AG10803 (cell line): Measurements from ENCODE around the gene CPE.

ENCODE experiments used
- DNase-seq: peaks from one replicate; pipeline ENCODE4 v3.0.0; 2010; ENCODE audit warnings: low read depth
- H3K4me3 ChIP-seq: 2 replicates; pipeline ENCODE4 v1.5.1; 2011; ENCODE audit warnings: mild to moderate bottlenecking, low read length, control low read depth
- TF ChIP-seq, protein P1 (sequence below): conservative IDR thresholded peaks from 2 replicates; pipeline ENCODE4 v1.5.1; 2011; ENCODE audit warnings: mild to moderate bottlenecking, low read length, control low read depth, inconsistent platforms

Gene CPE

DNA sequence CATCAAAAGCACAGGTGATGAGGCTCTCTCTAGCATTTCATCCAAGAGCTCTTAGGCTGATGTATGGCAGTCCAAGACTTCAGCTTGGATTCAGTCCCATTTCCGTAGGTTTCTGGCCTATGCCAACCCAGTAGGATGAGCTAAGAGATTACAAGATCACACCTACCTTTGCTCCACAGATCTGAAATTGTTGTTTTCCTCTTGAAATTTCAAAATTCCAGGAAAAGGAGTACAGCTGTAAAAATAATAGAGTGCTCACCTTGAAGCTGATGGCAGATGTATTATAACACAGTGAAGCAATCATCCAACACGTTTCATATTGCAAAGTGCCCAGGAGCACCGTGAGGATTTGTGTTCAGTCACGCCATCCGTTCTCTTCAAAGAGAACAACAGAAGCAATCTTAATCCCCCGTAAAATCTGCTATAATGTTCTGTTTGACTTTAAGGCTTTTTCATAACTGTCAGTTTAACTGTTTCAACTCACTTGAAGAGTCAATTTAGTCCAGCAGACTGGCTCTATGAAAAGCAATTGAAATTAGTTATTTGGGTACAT is 137.5 kb downstream of the CPE start:
- no peak for DNase-seq
- TF ChIP-seq, protein P1, sequence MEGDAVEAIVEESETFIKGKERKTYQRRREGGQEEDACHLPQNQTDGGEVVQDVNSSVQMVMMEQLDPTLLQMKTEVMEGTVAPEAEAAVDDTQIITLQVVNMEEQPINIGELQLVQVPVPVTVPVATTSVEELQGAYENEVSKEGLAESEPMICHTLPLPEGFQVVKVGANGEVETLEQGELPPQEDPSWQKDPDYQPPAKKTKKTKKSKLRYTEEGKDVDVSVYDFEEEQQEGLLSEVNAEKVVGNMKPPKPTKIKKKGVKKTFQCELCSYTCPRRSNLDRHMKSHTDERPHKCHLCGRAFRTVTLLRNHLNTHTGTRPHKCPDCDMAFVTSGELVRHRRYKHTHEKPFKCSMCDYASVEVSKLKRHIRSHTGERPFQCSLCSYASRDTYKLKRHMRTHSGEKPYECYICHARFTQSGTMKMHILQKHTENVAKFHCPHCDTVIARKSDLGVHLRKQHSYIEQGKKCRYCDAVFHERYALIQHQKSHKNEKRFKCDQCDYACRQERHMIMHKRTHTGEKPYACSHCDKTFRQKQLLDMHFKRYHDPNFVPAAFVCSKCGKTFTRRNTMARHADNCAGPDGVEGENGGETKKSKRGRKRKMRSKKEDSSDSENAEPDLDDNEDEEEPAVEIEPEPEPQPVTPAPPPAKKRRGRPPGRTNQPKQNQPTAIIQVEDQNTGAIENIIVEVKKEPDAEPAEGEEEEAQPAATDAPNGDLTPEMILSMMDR: no peak
- no peak overlapping the region for H3K4me3 ChIP-seq

DNA sequence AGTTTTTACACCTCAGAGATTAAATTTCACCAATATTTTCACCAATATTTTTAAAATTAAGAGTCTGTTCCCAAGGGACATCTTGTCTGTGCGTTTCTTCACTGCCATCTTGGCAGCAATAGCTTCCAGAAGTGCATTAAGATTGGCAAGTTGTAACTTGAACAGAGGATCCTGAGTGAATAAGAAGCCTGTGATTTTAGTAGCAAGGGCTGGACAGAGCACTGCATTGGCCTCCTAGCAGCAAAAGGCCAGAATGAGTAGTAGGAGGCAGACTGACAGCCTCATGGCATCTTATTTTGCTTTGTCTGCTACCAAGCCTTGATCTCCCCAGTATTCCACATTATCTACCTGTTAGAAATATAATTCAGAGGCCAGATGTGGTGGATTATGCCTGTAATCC is 138.4 kb downstream of the CPE start:
- TF ChIP-seq, protein P1: no peak
- no peak overlapping the region for H3K4me3 ChIP-seq
- no peak for DNase-seq

DNA sequence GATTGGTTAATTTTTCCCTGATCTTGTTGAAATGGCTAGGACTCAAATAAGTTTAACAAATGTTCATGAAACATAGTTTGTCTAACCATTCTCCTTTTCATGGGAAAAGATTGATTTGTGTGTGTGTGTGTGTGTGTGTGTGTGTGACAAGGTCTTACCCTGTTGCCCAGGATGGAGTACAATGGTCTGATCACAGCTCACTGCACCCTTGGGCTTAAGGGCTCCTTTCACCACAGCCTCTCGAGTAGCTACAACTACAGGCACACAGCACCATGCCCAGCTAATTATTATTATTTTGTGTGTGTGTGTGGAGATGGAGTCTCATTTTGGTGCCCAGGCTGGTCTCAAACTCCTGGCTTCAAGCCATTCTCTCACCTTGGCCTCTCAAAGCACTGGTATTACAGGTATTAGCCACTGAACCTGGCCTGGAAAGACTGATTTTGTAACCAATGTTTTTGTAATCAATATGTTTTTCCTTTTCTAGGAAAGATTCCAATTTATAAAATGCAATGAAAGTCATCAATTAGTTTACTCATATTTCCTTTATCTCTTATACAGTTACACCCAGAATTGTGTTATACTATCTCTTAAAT is 139.3 kb downstream of the CPE start:
- TF ChIP-seq, protein P1: no peak

DNA sequence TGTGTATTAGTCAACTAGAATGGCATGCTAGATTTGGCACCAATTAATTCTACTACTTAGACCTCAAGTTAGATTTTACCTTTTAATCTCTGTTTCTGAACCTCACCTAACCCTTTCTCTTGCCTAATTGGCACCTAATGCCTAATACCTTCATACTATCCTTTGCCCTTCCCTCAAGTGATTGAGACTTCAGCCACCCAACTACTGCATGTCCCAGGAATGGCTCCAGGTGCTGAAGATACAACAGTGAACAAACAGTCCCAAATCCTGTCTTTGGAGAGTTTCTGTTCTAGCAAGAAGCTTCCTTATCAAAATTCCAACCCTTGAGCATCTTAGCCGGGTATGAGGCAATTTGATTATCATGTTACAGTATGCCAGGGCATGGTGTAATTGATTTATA is 139.9 kb downstream of the CPE start:
- TF ChIP-seq, protein P1: no peak
- DNase-seq: no peak
- H3K4me3 ChIP-seq: no peak overlapping the region

More for the DNA sequence above, 139.3 kb downstream of the CPE start:
- DNase-seq: no peak
- no peak overlapping the region for H3K4me3 ChIP-seq

DNA sequence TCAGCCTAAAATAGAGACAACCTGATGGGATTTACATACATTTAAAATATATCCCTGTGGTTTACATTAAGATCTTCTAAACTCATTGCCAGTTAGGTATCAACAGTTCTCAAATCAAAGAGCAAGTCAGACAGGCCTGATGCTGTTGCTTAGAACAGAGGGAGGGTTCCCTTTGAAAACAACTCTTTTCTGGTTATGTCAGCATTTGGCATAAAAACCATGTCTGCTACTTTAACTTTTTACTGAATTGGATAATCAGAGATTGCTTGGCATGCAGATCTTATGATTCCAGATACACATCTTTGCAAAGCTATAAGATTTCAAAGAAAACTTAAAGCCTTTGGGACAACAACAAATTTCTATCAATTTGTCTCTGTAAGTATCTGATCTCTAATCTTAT is 140.8 kb downstream of the CPE start:
- no peak for DNase-seq

DNA sequence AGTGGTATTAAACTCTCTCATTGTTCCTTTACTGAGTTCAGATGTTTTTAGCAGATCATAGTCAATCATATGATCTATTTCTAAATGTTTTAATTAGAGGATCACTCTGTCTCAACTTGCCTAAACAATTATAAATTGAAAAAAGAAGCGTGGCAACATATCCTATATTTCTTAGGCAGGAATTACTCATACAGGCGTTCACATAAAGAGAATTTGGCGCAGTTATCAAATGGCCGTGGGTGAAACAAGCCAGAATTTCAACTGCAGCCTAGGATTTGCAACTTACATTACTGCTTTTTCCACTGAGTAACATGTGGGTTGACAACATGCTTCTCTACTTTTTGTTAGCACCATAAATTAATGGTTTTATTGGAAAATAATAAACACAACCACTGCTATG is 141.3 kb downstream of the CPE start:
- TF ChIP-seq, protein P1: no peak
- no peak overlapping the region for H3K4me3 ChIP-seq
- DNase-seq: no peak

More for the DNA sequence above, 140.8 kb downstream of the CPE start:
- no peak overlapping the region for H3K4me3 ChIP-seq
- TF ChIP-seq, protein P1: no peak

DNA sequence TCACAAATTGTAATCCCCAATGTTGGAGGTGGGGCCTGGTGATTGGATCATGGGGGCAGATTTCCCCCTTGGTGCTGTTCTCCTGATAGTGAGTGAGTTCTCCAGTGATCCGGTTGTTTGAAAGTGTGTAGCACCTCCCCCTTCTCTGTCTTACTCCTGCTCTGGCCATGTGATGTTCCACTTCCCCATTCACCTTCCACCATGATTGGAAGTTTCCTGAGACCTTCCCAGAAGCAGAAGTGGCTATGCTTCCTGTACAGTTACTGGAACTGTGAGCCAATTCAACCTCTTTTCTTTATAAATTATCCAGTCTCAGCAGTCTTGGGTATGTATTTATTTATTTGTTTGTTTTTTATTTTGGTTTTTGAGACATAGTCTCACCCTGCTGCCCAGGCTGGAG is 143.2 kb downstream of the CPE start:
- H3K4me3 ChIP-seq: no peak overlapping the region
- no peak for DNase-seq
- TF ChIP-seq, protein P1: no peak
